ENCODE results near the gene SNCA. TPM values are rescaled to one million over a fixed set of nuclear protein-coding genes. Genes with fewer than 3 reads are reported as not detected.

The SNCA gene
- total and polyA plus RNA-seq, 7 donors: 3.5 to 27.0 (median 20.4) TPM

DNA sequence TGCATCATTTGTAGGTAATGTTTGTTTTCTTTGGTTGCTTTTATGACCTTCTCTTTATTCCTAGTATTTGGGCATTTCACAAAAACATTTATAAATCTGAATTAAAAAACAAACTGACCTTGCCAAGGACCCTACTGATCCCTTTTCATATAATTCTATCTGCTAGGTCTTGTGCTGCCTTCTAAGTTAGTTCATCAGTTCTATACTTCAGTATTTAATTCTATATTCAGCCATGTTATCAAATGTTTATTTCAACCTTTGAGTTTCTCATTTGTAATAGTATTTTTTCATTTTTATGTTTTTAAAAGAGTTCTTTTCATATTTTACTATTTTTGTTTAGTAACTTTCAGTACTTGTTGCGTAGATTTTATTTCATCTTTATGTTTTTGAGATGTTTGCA, 155.3 kb downstream of the SNCA start:
- no peaks in the 10 kb centered on the region for H3K27me3 ChIP-seq
- intact Hi-C loops (cut with DNase I): no loop called here
- no peak overlapping the region for H3K4me3 ChIP-seq
- no peak for DNase-seq
- whole genome bisulfite sequencing, 2 donors: 88 to 91% methylated on average over 1 of the region's 1 CpG
- H3K4me1 ChIP-seq: no peaks in the 10 kb centered on the region
- TF ChIP-seq POLR2A (IDR thresholded peaks at IDR 0.05) (no peak), EP300 (IDR thresholded peaks at IDR 0.05) (no peak), POLR2AphosphoS5 (IDR thresholded peaks at IDR 0.05) (no peak)
- TF ChIP-seq, protein P1, sequence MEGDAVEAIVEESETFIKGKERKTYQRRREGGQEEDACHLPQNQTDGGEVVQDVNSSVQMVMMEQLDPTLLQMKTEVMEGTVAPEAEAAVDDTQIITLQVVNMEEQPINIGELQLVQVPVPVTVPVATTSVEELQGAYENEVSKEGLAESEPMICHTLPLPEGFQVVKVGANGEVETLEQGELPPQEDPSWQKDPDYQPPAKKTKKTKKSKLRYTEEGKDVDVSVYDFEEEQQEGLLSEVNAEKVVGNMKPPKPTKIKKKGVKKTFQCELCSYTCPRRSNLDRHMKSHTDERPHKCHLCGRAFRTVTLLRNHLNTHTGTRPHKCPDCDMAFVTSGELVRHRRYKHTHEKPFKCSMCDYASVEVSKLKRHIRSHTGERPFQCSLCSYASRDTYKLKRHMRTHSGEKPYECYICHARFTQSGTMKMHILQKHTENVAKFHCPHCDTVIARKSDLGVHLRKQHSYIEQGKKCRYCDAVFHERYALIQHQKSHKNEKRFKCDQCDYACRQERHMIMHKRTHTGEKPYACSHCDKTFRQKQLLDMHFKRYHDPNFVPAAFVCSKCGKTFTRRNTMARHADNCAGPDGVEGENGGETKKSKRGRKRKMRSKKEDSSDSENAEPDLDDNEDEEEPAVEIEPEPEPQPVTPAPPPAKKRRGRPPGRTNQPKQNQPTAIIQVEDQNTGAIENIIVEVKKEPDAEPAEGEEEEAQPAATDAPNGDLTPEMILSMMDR (IDR thresholded peaks at IDR 0.05): no peak
- H3K36me3 ChIP-seq: no peaks in the 10 kb centered on the region
- no peak overlapping the region for H3K27ac ChIP-seq
- H3K9me3 ChIP-seq: no peaks in the 10 kb centered on the region

DNA sequence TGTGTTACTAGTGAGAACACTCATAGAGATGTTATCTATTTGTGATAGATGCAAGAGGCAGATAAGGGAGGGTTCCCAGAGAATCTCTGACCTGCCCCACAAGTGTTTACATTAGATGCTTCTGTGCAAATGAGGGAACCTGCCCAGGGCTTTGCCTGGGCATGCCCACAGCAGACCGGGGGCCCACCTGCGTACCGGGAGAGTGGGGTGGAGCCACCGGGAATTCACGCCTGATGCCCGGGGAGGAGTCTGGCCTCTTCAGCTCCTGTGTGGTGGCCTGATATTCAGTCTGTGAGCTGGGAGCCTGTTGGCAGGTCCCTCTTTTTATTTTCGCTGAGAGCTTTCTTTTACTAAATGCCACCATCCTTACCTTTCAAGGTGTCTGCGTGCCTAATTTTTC, 155.7 kb downstream of the SNCA start:
- Histone ChIP-seq H3K36me3 (no peaks in the 10 kb centered on the region), H3K4me3 (no peak overlapping the region), H3K4me1 (no peaks in the 10 kb centered on the region), H3K27me3 (no peaks in the 10 kb centered on the region), H3K27ac (no peak overlapping the region), H3K9me3 (no peaks in the 10 kb centered on the region)
- intact Hi-C loops (cut with DNase I): no loop called here
- DNase-seq: no peak
- WGBS, 2 donors: 71 to 76% methylated on average over 8 of the region's 8 CpGs
- TF ChIP-seq POLR2AphosphoS5 (IDR thresholded peaks at IDR 0.05) (no peak), POLR2A (IDR thresholded peaks at IDR 0.05) (no peak), EP300 (IDR thresholded peaks at IDR 0.05) (no peak)
- TF ChIP-seq, protein P1 (IDR thresholded peaks at IDR 0.05): no peak

DNA sequence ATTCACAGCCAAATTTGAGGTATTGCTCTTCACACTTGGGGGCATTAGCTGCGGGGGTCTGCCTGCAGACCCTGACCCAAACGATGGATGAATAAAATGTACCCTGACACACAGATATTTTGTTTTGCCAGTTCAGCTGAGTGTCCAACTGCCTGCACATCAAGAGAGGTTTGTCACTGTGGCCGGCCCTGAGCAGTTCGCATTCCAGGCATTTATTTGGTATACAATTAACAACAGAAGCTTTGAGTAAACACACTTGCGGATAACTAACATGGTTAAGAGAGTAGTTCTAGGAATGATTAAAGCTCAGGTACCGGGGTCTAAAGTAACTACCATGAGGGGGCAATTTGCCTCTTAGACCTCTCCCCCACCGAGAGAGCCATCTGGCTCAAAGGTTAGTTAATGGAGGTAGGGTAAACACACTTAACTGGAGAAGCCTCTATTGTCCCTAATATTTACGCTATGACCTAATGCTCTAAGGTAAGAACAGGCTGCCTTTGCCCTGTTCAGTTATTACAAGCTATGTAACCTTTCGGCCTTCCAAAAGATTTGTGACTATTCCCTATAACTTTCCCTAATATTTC, 162.0 kb downstream of the SNCA start:
- Histone ChIP-seq H3K36me3 (no peaks in the 10 kb centered on the region), H3K9me3 (no peaks in the 10 kb centered on the region), H3K4me1 (no peaks in the 10 kb centered on the region), H3K27me3 (no peaks in the 10 kb centered on the region), H3K4me3 (no peak overlapping the region), H3K27ac (no peak overlapping the region)
- WGBS, 2 donors: 68 to 73% methylated on average over 9 of the region's 9 CpGs
- no peak for DNase-seq
- intact Hi-C loops (cut with DNase I): no loop called here
- TF ChIP-seq POLR2A (IDR thresholded peaks at IDR 0.05): no peak

Other genes with a start within 250 kb of the SNCA start
- gene MMRN1, start 57.7 kb upstream of the SNCA start, total RNA-seq: 10 to 100 TPM; 28.1 to 86.6 (median 52.6) TPM
- 10 to 100 TPM in 1 of 3 donors, 1 to 10 TPM in 1, under 1 TPM in 1; 0.46 to 14.6 (median 3.6) TPM for gene MMRN1, start 57.7 kb upstream of the SNCA start, polyA plus RNA-seq

Data from sigmoid colon (tissue), 7 donors.